ENCODE results near the gene KLHDC7A. TPM values are rescaled to one million over a fixed set of nuclear protein-coding genes. Genes with fewer than 3 reads are reported as not detected.

The KLHDC7A gene
- 10 to 100 TPM in 1 of 3 donors, under 1 TPM in 2; 0.80 to 15.7 (median 0.98) TPM for total RNA-seq

DNA sequence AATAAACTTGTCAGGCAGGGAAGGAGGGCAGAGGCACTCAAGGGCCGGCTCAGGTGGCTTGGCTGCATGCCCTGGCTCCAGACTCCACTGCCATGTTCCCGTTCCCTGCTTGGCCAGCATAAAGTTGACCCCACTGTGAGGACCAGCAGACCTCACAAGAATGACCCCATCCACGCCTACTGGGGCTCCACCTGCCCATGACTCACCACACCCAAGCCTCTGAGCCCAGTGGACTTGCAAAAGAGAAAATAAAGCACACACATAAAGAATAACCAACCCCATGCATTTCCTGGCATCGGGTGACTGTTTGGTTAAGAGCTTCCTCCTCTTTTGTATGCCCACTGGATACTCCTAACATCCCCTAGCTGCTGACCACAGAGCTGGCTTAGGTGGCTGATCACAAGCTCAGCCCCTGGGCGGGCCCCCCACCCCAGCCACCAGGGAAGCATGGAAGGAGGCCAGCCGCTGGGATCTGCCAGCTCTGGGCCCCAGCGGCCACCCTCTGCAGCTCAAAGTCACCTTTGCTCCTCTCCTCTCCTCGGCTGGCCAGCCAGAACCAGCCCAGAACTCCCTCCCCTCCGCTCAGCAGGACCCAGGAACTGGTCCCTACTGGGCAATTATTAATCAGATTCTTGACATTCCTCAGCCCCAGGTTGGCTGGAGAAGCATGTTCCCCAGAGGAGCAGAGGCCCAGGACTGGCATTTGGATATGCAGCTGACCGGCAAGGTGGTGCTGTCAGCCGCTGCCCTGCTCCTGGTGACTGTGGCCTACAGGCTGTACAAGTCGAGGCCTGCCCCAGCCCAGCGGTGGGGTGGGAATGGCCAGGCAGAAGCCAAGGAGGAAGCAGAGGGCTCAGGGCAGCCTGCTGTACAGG is at the start of gene KLHDC7A:
KLHDC7A (plus strand) TSS at position 616 of the 875 bp plus-strand sequence; CDS start at position 668, 52 bp downstream.
- no peaks in the 10 kb centered on the region for H3K27me3 ChIP-seq
- intact Hi-C loops (cut with DNase I; ENCODE audit: low total_unique reads), result no loop called here
- peak within 1 kb of the TSS in 2 of 3 donors; percentile 0 to 25 for H3K4me3 ChIP-seq
- H3K27ac ChIP-seq, result peak within 1 kb of the TSS; percentile 84
- H3K36me3 ChIP-seq, result no peaks in the 10 kb centered on the region
- no peaks in the 10 kb centered on the region for H3K9me3 ChIP-seq
- no peaks in the 10 kb centered on the region for H3K4me1 ChIP-seq
- peak in 1 of 2 donors; percentile 68 for DNase-seq (ENCODE audit: low spot score in 2 of 2)
- no peak for TF ChIP-seq POLR2AphosphoS5 (IDR thresholded peaks at IDR 0.05)
- TF ChIP-seq, protein P1, sequence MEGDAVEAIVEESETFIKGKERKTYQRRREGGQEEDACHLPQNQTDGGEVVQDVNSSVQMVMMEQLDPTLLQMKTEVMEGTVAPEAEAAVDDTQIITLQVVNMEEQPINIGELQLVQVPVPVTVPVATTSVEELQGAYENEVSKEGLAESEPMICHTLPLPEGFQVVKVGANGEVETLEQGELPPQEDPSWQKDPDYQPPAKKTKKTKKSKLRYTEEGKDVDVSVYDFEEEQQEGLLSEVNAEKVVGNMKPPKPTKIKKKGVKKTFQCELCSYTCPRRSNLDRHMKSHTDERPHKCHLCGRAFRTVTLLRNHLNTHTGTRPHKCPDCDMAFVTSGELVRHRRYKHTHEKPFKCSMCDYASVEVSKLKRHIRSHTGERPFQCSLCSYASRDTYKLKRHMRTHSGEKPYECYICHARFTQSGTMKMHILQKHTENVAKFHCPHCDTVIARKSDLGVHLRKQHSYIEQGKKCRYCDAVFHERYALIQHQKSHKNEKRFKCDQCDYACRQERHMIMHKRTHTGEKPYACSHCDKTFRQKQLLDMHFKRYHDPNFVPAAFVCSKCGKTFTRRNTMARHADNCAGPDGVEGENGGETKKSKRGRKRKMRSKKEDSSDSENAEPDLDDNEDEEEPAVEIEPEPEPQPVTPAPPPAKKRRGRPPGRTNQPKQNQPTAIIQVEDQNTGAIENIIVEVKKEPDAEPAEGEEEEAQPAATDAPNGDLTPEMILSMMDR (IDR thresholded peaks at IDR 0.05), result peak in 1 of 3 donors; percentile 14

DNA sequence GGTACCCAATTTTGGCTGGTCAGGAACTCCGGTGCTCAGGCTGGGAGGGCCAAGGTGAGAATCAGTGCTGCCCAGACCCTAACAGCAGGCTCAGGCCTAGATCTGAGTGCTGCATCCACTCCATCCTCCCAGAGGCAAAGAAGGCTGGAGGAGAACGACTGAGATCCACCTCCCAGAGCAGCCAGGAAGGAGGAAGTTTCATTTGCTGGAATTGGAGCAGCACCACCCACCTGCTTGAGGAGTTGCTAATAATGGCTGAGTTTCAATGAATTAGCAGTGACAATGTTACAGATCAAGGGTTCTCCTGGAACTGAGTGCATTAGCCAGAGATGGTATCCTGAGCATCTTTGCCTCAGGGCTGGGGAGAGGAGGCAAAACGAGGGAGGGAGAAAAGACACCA is 46.7 kb upstream of the KLHDC7A start:
- TF ChIP-seq, protein P1 (IDR thresholded peaks at IDR 0.05), result no peak
- TF ChIP-seq POLR2A (IDR thresholded peaks at IDR 0.05), result no peak
- TF ChIP-seq POLR2AphosphoS5 (IDR thresholded peaks at IDR 0.05), result no peak
- Histone ChIP-seq H3K4me3 (no peak overlapping the region), H3K36me3 (no peaks in the 10 kb centered on the region), H3K27me3 (peaks cover 0 to 3% of the 10 kb centered on the region in 2 donors), H3K27ac (no peak overlapping the region), H3K9me3 (peaks cover 0 to 13% of the 10 kb centered on the region in 2 donors), H3K4me1 (no peaks in the 10 kb centered on the region)
- intact Hi-C loops (cut with DNase I; ENCODE audit: low total_unique reads), result no loop called here
- no peak for DNase-seq (ENCODE audit: low spot score in 2 of 2)

DNA sequence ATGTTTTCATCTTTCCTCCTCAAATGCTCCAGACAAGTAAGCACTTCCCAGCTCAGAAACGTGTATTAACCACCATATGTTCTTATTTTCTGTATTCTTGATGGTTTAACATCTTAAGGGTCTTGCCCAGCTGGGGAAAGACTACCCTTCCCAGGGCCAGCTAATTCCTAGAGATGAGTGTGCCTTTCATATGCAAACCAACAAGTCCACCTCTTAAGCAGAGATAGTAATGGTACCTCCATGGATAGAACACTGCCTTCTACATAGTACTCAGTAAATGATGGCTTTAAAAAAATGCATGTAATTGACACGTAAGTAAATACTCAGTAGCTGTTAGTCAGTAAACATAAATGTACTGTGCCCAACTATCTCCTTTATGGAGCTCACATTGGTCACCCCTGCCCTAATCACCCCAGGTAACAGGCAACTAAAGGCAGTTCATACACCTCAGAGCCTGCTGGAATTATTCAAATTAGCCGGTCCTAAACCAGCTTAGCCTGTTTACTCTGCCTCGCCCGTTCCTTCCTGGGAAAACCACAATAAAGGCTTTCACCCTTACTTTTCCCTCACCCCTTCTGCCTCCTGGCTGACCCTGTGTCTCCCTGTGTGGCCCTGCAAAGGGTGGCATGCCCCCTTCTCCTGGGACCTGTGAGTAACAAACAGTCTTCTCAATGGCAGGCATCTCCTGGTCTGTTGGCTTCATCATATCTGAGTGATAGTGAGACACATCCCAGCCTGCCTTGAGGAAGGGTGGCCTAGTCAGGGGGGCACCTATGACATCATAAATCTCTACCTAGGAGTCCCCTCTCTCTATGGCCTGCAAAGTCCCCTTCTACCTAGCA is 40.1 kb upstream of the KLHDC7A start:
- DNase-seq (ENCODE audit: low spot score in 2 of 2), result no peak
- TF ChIP-seq POLR2AphosphoS5 (IDR thresholded peaks at IDR 0.05) (no peak), POLR2A (IDR thresholded peaks at IDR 0.05) (no peak)
- TF ChIP-seq, protein P1 (IDR thresholded peaks at IDR 0.05), result no peak
- H3K4me1 ChIP-seq, result no peaks in the 10 kb centered on the region
- peaks cover 0 to 9% of the 10 kb centered on the region in 2 donors for H3K9me3 ChIP-seq
- no peak overlapping the region for H3K4me3 ChIP-seq
- peaks cover 0 to 3% of the 10 kb centered on the region in 2 donors for H3K27me3 ChIP-seq
- intact Hi-C loops (cut with DNase I; ENCODE audit: low total_unique reads), result loop anchor here (1.0 kb wide), 1 partner anchor 20 kb away; no protein-coding TSS in a partner anchor
- H3K27ac ChIP-seq, result no peak overlapping the region
- no peaks in the 10 kb centered on the region for H3K36me3 ChIP-seq

DNA sequence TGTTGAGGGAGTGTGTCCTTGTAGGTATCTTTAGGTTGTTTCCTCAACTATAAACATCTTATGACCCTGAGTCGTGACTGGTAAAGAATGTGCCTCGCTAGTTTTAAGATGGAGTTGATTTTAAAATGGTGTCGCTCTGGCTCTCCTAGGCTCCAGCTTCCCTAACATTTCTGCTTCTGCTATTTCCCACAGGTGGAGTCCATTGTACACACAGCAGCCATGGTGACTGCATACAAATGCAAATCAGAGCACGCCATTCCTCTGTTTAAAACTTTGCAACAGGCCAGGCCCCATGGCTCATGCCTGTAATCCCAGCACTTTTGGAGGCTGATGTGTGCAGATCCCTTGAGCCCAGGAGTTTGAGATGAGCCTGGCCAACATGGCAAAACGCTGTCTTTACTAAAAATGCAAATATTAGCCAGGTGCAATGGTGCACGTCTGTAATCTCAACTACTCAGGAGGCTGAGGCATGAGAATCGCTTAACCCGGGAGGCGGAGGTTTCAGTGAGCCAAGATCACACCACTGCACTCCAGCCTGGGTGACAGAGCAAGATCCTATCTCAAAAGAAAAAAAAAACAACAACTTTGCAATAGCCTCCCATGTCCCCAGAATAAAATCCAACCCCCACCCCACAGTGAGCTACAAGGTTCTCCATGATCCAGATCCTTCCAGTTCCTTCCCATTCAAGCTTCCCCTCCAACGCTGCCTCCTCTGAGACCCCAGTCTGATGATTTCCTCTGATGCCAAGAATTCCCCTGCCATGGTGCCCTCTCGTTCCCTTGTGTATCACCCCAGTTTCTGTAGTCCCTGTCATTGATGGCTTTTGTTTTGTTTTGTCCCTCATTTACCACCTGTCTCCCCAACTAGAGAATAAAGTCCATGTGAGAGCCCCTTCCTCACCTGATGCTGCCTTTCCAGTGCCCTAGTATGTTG is 36.9 kb upstream of the KLHDC7A start:
- intact Hi-C loops (cut with DNase I; ENCODE audit: low total_unique reads), result no loop called here
- H3K27me3 ChIP-seq, result peaks cover 0 to 4% of the 10 kb centered on the region in 2 donors
- H3K9me3 ChIP-seq, result peaks cover 4 to 7% of the 10 kb centered on the region in 2 donors
- no peaks in the 10 kb centered on the region for H3K4me1 ChIP-seq
- no peak overlapping the region for H3K4me3 ChIP-seq
- H3K36me3 ChIP-seq, result no peaks in the 10 kb centered on the region
- no peak for TF ChIP-seq POLR2A (IDR thresholded peaks at IDR 0.05)
- TF ChIP-seq POLR2AphosphoS5 (IDR thresholded peaks at IDR 0.05), result no peak
- TF ChIP-seq, protein P1 (IDR thresholded peaks at IDR 0.05), result no peak
- no peak for DNase-seq (ENCODE audit: low spot score in 2 of 2)
- H3K27ac ChIP-seq, result no peak overlapping the region
